Putamen (tissue), 1 donor: ENCODE results near the gene USF2.

ENCODE experiments used
- DNase-seq: peaks from one replicate; pipeline ENCODE4 v3.0.0-alpha.2; 2016; ENCODE audit warnings: low spot score

Gene USF2

GRCh38 chr19:35265126-35265899, 3.4 kb upstream of the USF2 start:
- no peak for DNase-seq

GRCh38 chr19:35265900-35266519, 2.8 kb upstream of the USF2 start:
- DNase-seq, result no peak

DNA sequence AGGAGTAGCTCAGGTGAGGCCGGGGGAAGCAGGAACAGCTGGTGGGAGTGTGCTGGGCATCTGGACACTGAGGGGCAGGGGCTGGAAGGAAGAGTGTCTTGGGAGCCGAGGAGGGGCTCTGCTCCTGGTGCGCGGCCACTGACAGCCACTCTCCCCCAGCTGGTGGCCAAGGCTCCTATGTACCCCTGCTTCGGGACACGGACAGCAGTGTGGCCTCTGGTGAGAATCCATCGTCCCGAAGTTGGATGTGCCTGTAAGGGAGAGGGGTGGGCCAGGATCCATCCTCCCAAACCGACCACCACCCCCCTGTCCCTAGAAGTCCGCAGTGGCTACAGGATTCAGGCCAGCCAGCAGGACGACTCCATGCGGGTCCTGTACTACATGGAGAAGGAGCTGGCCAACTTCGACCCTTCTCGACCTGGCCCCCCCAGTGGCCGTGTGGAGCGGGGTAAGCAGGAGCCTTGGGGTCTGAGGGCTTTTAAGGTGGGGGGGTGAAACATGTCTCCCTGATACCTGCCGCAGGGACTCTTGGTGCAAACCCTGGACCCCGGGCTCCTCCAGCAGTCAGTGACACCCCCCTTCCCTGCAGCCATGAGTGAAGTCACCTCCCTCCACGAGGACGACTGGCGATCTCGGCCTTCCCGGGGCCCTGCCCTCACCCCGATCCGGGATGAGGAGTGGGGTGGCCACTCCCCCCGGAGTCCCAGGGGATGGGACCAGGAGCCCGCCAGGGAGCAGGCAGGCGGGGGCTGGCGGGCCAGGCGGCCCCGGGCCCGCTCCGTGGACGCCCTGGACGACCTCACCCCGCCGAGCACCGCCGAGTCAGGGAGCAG, 2.0 kb upstream of the USF2 start:
- DNase-seq, result no peak

DNA sequence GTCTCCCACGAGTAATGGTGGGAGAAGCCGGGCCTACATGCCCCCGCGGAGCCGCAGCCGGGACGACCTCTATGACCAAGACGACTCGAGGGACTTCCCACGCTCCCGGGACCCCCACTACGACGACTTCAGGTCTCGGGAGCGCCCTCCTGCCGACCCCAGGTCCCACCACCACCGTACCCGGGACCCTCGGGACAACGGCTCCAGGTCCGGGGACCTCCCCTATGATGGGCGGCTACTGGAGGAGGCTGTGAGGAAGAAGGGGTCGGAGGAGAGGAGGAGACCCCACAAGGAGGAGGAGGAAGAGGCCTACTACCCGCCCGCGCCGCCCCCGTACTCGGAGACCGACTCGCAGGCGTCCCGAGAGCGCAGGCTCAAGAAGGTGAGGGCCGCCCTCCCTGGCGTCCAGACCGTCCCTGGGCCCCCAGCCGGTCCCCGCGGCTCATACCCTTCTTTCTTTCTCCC, 1.4 kb upstream of the USF2 start:
- DNase-seq, result no peak

DNA sequence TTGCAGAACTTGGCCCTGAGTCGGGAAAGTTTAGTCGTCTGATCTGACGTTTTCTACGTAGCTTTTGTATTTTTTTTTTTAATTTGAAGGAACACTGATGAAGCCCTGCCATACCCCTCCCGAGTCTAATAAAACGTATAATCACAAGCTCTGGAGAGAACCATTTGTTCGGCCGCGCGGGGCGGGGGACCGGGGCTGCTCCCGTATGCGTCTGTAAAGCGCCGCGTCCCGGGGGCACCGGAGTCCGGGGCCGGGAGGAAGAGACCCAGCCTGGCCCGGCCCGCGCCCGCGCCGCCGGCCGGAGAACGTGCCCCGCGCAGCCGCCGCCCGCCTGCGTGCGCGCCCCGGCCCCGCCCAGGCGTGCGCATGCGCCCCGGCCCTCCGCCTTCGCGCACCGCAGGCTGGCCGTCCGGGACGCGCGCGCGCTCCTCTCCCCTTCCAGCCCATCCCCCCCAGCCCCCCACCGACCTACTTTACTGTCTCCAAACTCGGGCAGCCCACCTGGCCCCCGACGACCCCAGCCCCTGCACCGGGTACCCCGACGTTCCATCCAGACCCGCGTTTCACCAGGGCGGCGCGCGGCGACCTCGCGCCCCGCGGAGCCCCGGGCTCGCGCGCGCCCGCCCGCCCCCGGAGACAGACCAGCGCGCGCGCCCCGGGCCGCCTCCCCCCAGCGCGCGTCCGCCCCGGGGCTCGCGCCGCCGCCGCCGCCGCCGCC, 785 bp upstream of the USF2 start:
- peak; percentile 78 for DNase-seq

DNA sequence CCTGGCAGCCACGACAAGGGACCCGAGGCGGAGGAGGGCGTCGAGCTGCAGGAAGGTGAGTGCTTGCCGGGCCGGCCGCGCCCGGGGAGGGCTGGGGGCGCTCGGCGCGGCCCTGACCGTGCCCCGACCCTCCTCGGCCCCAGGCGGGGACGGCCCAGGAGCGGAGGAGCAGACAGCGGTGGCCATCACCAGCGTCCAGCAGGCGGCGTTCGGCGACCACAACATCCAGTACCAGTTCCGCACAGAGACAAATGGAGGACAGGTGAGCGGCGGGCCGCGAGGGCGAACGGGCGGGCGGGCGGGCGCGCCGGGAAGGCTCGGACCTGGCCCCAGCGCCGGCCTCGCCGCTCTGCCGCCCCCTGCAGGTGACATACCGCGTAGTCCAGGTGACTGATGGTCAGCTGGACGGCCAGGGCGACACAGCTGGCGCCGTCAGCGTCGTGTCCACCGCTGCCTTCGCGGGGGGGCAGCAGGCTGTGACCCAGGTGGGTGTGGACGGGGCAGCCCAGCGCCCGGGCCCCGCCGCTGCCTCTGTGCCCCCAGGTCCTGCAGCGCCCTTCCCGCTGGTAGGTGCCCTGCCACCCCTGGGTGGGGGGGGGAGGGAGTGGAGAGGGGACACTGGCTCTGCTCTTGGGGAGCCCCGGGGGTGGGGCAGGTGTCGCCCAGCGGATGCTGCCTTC, 816 bp downstream of the USF2 start:
- DNase-seq, result peak; percentile 78

GRCh38 chr19:35270381-35270811, 1.6 kb downstream of the USF2 start:
- DNase-seq, result no peak

DNA sequence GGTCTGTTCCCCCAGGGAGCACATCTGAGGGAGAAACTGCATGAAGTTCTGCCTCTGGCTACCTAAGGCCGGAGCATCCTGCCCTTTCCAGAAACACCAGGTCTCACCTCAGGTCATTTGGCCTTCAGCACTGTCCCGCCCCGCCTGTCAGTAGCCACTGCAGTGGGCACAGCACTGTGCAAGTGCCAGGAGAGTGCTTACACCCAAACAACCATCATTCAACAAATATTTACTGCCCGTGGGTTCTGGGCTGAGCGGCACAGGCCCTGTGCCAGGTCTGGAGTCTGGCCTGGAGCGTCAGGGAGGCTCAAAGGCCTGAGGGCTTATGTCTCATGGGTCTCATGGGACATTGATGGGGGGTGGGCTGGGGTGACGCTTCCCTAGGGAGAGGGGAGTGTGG, 2.8 kb downstream of the USF2 start:
- no peak for DNase-seq

DNA sequence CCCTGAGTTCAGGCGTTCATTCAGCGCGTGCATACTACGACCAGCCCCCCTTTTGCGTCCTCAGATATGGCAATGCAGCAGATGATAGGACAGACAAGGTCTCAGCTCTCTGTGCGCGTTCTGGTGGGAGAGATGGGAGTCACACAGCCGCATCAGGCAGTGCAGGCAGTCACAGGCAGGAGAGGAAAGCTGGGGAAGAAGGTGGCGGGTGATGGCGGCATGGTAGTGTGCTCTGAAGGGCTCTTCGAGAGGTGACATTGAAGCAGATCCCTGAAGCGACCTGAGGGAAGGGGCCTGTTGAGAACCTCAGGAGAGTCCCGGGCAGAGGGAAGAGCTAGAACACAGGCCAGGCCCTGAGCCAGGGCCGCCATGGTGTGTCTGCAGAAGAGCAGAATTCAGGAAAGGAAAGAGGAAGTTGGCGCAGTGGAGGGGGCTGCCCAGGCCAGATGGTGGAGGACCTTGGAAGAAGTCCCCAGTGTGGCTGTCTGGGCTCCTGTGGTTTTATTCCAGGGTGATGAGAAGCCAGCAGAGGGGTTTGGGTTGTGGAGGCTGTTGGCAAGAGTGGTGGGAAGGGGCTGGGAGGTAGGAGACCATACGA, 3.5 kb downstream of the USF2 start:
- no peak for DNase-seq

DNA sequence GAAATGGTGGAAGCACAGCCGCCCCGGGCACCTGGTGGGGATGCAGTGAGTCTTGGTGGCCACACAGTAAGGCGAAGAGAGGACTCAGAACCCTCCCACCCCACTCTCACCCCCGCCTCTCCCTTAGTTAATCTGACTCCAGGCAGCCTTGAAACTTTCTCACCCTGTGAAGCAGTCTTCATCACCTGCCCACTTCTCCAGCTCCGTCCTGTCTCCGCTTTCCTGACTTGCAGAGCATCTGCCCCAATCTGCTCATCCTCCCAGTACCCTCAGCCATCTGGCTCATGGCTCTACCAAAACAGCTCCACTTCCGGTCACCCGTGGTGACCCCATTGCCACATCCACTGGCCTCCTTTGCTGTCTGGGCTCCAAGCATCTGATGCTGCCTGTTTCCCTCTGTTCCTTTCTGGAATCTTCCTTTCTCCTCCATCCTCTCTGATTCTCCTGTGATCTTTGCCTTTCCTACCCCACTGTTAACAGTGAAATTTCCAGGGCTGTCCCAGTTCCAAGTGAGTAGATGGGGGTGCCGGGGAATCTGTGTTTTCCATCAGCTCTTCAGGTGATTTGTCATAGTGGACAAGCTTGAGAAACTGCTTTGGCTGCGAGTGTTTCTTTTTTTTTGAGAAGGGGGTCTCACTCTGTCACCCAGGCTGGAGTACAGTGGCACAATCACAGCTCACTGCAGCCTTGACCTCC, 4.3 kb downstream of the USF2 start:
- DNase-seq, result no peak

DNA sequence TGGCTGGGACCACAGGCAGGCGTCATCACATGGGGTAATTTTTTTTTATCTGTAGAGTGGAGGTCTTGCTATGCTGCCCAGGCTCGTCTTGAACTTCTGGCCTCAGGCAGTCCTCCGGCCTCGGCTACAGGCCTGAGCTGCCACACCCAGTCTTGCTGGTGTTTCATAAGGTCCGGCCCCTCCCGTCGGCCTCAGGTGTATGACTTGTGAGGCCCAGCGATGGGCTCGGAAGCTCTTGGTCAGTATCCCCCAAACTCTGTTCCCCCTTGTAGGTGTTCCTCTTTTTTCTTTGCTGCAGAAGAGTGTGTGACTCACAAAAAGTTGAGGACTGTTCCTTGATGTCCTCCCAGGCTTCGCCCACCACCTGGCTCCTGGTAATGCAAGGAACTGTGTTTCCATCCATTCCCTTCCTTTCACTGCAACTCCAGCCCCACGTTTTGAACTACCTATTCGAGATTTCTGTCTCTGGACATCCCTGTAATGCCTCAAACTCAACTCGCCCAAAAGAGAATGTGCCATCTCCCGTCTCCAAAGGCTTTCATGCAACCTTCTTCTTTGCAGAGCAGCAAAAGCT, 5.0 kb downstream of the USF2 start:
- no peak for DNase-seq

GRCh38 chr19:35274323-35274722, 5.6 kb downstream of the USF2 start:
- no peak for DNase-seq

GRCh38 chr19:35276706-35277281, 8.0 kb downstream of the USF2 start:
- no peak for DNase-seq

GRCh38 chr19:35278578-35279284, 10.0 kb downstream of the USF2 start:
- DNase-seq, result no peak

DNA sequence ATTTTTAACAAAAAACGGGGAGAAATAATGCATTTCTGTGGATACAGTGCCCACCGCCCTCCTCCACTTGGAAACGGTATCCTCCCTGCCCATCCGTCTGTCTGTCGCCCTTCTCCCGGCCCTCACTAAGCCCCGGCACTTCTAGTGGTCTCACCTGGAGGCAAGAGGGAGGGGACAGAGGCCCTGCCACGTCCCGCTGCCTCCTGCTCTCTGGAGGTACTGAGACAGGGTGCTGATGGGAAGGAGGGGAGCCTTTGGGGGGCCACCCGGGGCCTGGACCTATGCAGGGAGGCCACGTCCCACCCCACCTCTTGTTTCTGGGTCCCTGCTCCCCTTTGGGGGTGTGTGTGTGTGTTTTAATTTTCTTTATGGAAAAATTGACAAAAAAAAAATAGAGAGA, 10.6 kb downstream of the USF2 start:
- no peak for DNase-seq

GRCh38 chr19:35279985-35280821, 11.4 kb downstream of the USF2 start:
- DNase-seq, result no peak

DNA sequence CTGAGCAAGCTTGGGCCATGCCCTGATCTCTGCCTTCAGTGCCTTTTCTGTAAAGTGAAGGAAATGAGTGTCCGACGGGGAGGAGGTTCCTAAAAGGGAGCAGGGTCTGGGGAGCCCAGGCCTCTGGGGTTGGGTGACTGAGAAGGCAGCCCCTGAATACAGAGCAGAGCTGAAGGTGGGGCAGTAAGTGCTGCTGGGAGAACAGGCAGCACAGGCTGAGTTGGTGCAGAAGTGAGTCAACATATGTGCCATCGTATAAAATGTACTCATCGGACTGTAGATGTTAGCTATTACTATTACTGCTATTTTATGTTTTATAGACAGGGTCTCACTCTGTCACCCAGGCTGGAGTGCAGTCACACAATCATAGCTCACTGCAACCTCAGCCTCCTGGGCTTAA, 12.5 kb downstream of the USF2 start:
- DNase-seq, result no peak
